Measurements from ENCODE around the gene MYO3B. TPM values are rescaled to one million over a fixed set of nuclear protein-coding genes. Genes with fewer than 3 reads are reported as not detected.

The MYO3B gene
- total RNA-seq, 1 donor from 2014 or later: 0.17 TPM

DNA sequence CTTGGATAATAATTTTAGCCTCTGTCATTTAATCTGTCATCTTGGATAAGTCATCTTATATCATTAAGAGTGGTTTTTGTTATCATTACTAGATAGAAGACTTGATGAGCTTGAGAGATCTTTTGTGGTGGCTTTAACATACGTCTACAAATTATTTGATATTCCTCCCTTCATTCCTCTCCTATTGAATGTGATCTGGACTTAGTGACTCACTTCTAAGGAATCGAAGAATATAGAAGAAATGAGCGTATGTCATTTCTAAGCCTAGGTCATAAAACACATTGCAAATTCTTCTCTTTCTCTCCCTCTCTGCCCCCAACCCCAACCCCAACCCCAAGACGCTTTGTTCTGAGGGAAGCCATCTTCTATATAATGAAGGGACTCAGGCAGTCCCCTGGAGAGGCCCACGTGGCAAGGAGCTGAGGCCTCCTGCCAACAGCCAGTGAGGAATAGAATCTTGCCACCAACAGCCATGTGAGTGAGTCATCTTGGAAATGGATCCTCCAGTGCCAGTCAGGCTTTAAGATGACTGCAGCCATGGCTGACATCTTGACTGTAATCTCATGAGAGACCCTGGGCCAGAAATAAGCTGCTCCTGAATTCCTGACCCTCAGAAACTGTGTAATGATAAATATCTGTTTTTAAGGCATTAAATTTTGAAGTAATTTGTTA, 315.6 kb downstream of the MYO3B start:
- Histone ChIP-seq H3K4me3 (no peak overlapping the region), H3K36me3 (no peaks in the 10 kb centered on the region), H3K4me1 (no peaks in the 10 kb centered on the region), H3K27me3 (no peaks in the 10 kb centered on the region), H3K9me3 (no peaks in the 10 kb centered on the region), H3K27ac (no peak overlapping the region)
- DNase-seq (no peak), ATAC-seq (no peak)
- TF ChIP-seq, protein P1, sequence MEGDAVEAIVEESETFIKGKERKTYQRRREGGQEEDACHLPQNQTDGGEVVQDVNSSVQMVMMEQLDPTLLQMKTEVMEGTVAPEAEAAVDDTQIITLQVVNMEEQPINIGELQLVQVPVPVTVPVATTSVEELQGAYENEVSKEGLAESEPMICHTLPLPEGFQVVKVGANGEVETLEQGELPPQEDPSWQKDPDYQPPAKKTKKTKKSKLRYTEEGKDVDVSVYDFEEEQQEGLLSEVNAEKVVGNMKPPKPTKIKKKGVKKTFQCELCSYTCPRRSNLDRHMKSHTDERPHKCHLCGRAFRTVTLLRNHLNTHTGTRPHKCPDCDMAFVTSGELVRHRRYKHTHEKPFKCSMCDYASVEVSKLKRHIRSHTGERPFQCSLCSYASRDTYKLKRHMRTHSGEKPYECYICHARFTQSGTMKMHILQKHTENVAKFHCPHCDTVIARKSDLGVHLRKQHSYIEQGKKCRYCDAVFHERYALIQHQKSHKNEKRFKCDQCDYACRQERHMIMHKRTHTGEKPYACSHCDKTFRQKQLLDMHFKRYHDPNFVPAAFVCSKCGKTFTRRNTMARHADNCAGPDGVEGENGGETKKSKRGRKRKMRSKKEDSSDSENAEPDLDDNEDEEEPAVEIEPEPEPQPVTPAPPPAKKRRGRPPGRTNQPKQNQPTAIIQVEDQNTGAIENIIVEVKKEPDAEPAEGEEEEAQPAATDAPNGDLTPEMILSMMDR (IDR thresholded peaks at IDR 0.05): no peak
- intact Hi-C loops (cut with DNase I): no loop called here

- DNase-seq (no peak), ATAC-seq (no peak)
- H3K9me3 ChIP-seq: no peaks in the 10 kb centered on the region
- no peak overlapping the region for H3K4me3 ChIP-seq
- H3K36me3 ChIP-seq: no peaks in the 10 kb centered on the region
- H3K27ac ChIP-seq: no peak overlapping the region
- intact Hi-C loops (cut with DNase I): no loop called here
- H3K27me3 ChIP-seq: no peaks in the 10 kb centered on the region
- TF ChIP-seq, protein P1 (IDR thresholded peaks at IDR 0.05): no peak
- no peaks in the 10 kb centered on the region for H3K4me1 ChIP-seq
Observed at GRCh38 chr2:170495896-170496295, 317.9 kb downstream of the MYO3B start.

- no peak for ATAC-seq
- no peak overlapping the region for H3K27ac ChIP-seq
- no peak for DNase-seq
- intact Hi-C loops (cut with DNase I): no loop called here
- no peaks in the 10 kb centered on the region for H3K36me3 ChIP-seq
- TF ChIP-seq, protein P1 (IDR thresholded peaks at IDR 0.05): no peak
- no peaks in the 10 kb centered on the region for H3K9me3 ChIP-seq
- H3K4me3 ChIP-seq: no peak overlapping the region
- H3K4me1 ChIP-seq: no peaks in the 10 kb centered on the region
- no peaks in the 10 kb centered on the region for H3K27me3 ChIP-seq
Observed at GRCh38 chr2:170498619-170499018, 320.7 kb downstream of the MYO3B start.

- TF ChIP-seq, protein P1 (IDR thresholded peaks at IDR 0.05): no peak
- Histone ChIP-seq H3K36me3 (no peaks in the 10 kb centered on the region), H3K27ac (no peak overlapping the region), H3K4me1 (no peaks in the 10 kb centered on the region), H3K9me3 (no peaks in the 10 kb centered on the region), H3K4me3 (no peak overlapping the region), H3K27me3 (no peaks in the 10 kb centered on the region)
- ATAC-seq: no peak
- intact Hi-C loops (cut with DNase I): no loop called here
- DNase-seq: no peak
Observed at GRCh38 chr2:170500104-170500503, 322.2 kb downstream of the MYO3B start.

DNA sequence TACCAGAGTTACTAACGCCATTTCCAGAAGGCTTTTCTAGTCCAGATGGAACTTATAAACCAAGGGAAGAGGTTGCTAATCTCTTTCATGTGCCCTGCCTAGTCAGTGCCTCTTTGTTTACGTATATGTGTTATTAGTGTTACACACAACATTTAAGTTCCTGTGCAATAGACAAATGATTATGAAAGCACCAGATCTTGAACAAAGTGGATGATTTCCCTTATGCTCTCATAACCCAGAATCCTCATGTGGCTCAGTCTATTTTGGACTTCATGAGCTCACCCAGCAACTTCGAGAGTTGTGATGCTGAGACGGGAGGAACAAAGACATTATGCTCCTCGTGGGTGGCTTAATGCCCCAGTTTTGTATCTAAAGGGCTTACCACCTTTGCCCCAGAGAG, 322.8 kb downstream of the MYO3B start:
- TF ChIP-seq, protein P1 (IDR thresholded peaks at IDR 0.05): no peak
- Histone ChIP-seq H3K27me3 (no peaks in the 10 kb centered on the region), H3K4me1 (peaks cover 3% of the 10 kb centered on the region), H3K9me3 (no peaks in the 10 kb centered on the region), H3K27ac (no peak overlapping the region), H3K4me3 (no peak overlapping the region), H3K36me3 (no peaks in the 10 kb centered on the region)
- no peak for DNase-seq
- intact Hi-C loops (cut with DNase I): no loop called here
- ATAC-seq: no peak

Data from upper lobe of right lung (tissue), 1 donor.